Measurements from ENCODE around the gene GGA2.
"Not testable (repeated sequence)": the region's sequence is repeated elsewhere in the genome, so short reads cannot be mapped to it uniquely, and the experiment has no call there.

GRCh38 chr16:23483492-23483891 lies 26.8 kb downstream of the GGA2 start:
- not testable (repeated sequence) for TF ChIP-seq CTCF, EZH2, EZH2phosphoT487 (IDR thresholded peaks at IDR 0.05)
